K562 (cell line): ENCODE measurements around the gene RIPOR1. TPM values are rescaled to one million over a fixed set of nuclear protein-coding genes. Genes with fewer than 3 reads are reported as not detected.
A peak's percentile ranks its signal among the peaks of the same experiment; 100 is the strongest.

Source experiments
- ATAC-seq: fragments of 200-7000 bp; cut with Tn5 transposase; 3 replicates; pipeline ENCODE4 v1.9.1; 2020; ENCODE audit warnings: moderate library complexity
- BruUV-seq: library from RNA; stranded (reverse); fragments of 400-500 nt; replicated peaks from 2 replicates; lab custom pipeline; 2021; lab: Mats Ljungman, UMichigan
- CTCF ChIA-PET: fragments of 300-600 bp; formaldehyde crosslinking; extraction: SDS; loops from one replicate; lab custom pipeline; 2021; ENCODE audit warnings: low intra/inter-chr PET ratio; lab: Yijun Ruan, JAX
- POLR2A ChIA-PET: fragments of 300-600, 350-650 bp; sonication (Branson Sonifier 250); formaldehyde crosslinking; extraction: SDS; loops from one replicate; lab custom pipeline; 2021; ENCODE audit warnings: antibody characterized with exemption, inconsistent platforms; lab: Yijun Ruan, JAX
- DNase-seq, 4 experiments: peaks; one replicate each; pipeline versions ENCODE4 v3.0.0 to v3.0.0-alpha.2; 2011 to 2018; ENCODE audit warnings: low spot score in 3 of 4, mixed read lengths in 3 of 4; ENCODE audit errors: extremely low read depth in 1 of 4
- FAIRE-seq: peaks from 2 replicates; lab custom pipeline; 2011; peaks lifted over from hg19 to GRCh38; lab: Jason Lieb, UNC
- H2AFZ ChIP-seq: 2 replicates; pipeline ENCODE4 v1.6.0; 2011; ENCODE audit warnings: low read depth, low read length, control low read depth, inconsistent platforms
- H3K27ac ChIP-seq: fragments of 200-600 bp; 3 replicates; pipeline ENCODE4 v1.8.0; 2011; ENCODE audit warnings: low read depth, mild to moderate bottlenecking, control low read depth, inconsistent platforms, low read length, moderate library complexity, mixed read lengths; ENCODE audit errors: extremely low read depth
- H3K27me3 ChIP-seq, 2 experiments: fragments of 300-600 bp in 1 of 2; 2 replicates in 1 of 2; 3 replicates in 1 of 2; pipeline versions ENCODE4 v1.6.0 to v1.8.0; 2011; ENCODE audit warnings: inconsistent platforms in 2 of 2, low read length in 2 of 2, mild to moderate bottlenecking in 1 of 2, mixed read lengths in 1 of 2, moderate library complexity in 1 of 2; ENCODE audit not compliant: control insufficient read depth in 2 of 2, insufficient read depth in 2 of 2
- H3K36me3 ChIP-seq: fragments of 300-600 bp; 3 replicates; pipeline ENCODE4 v1.8.0; 2011; ENCODE audit warnings: mild to moderate bottlenecking, low read length, inconsistent platforms; ENCODE audit not compliant: control insufficient read depth, insufficient read depth
- H3K4me1 ChIP-seq, 2 experiments: fragments of 200-600 bp in 1 of 2; replicated peaks in 1 of 2; 2 replicates in 1 of 2; 3 replicates in 1 of 2; pipeline versions ENCODE4 v1.5.1 to v1.8.0; 2011; ENCODE audit warnings: inconsistent platforms in 2 of 2, low read length in 2 of 2, mild to moderate bottlenecking in 1 of 2, mixed read lengths in 1 of 2, moderate library complexity in 1 of 2; ENCODE audit not compliant: control insufficient read depth in 2 of 2, insufficient read depth in 2 of 2
- H3K4me2 ChIP-seq: 2 replicates; pipeline ENCODE4 v1.6.1; 2011; ENCODE audit warnings: low read length, control low read depth, inconsistent platforms, mixed read lengths; ENCODE audit not compliant: insufficient read depth
- H3K4me3 ChIP-seq: fragments of 200-600 bp; sonication (generic), shearing (Covaris generic); 2 replicates; pipeline ENCODE4 v1.5.1; 2016; ENCODE audit warnings: control low read depth, inconsistent platforms
- H3K79me2 ChIP-seq: fragments of 200-600 bp; 3 replicates; pipeline ENCODE4 v1.8.0; 2011; ENCODE audit warnings: low read length, inconsistent platforms; ENCODE audit not compliant: control insufficient read depth, insufficient read depth
- H3K9ac ChIP-seq, 2 experiments: 2 replicates each; pipeline versions ENCODE4 v1.6.0 to v1.6.1; 2011; ENCODE audit warnings: low read depth in 2 of 2, low read length in 2 of 2, control low read depth in 1 of 2, inconsistent platforms in 1 of 2, mild to moderate bottlenecking in 1 of 2, mixed read lengths in 1 of 2; ENCODE audit not compliant: insufficient read depth in 1 of 2
- H3K9me1 ChIP-seq: one replicate; pipeline ENCODE4 v1.6.0; 2011; ENCODE audit warnings: inconsistent platforms, mild to moderate bottlenecking, low read length, moderate library complexity; ENCODE audit not compliant: control insufficient read depth, insufficient read depth
- H3K9me3 ChIP-seq: replicated peaks from 2 replicates; pipeline ENCODE4 v1.5.1; 2011; ENCODE audit warnings: low read depth, low read length, inconsistent platforms; ENCODE audit not compliant: control insufficient read depth, insufficient read depth
- H4K20me1 ChIP-seq: replicated peaks from 2 replicates; pipeline ENCODE4 v1.6.1; 2011; ENCODE audit warnings: low read length, inconsistent platforms, mixed read lengths; ENCODE audit not compliant: control insufficient read depth, insufficient read depth
- FOXA3 ChIP-seq, 2 experiments: fragments of 450-650 bp in 1 of 2; sonication (generic) in 1 of 2; formaldehyde crosslinking; IDR thresholded peaks in 1 of 2; conservative IDR thresholded peaks in 1 of 2; 2 replicates each; pipeline versions ENCODE4 v1.4.0 to v1.8.0; 2020 to 2022; ENCODE audit warnings: mild to moderate bottlenecking in 2 of 2, missing genetic modification reagents in 1 of 2
- POLR2G ChIP-seq: fragments of 200-400 bp; formaldehyde crosslinking; IDR thresholded peaks from 2 replicates; pipeline ENCODE4 v1.6.1; 2017; ENCODE audit warnings: low read depth, mild to moderate bottlenecking, antibody characterized with exemption, low read length, moderate library complexity
- SMARCA5 ChIP-seq: fragments of 450-650 bp; IDR thresholded peaks from 2 replicates; pipeline ENCODE4 v1.6.1; 2016
- WGBS: fragments of 100-300 bp; shearing (Covaris generic); methylation state at CpG from one replicate; pipeline ENCODE4 v1.1.6; 2016; ENCODE audit warnings: low coverage, mixed read lengths; ENCODE audit not compliant: insufficient coverage; ENCODE audit errors: missing lambda C conversion rate; 5-methylcytosine and 5-hydroxymethylcytosine counted together
- in situ Hi-C: fragments of 300-500 bp; cut with MboI; formaldehyde crosslinking; loops from 4 replicates; pipeline ENCODE4 v1.15.0; 2018; ENCODE audit warnings: inconsistent platforms, mixed read lengths
- intact Hi-C: fragments of 100-400 bp; cut with micrococcal nuclease; formaldehyde crosslinking; loops from 2 replicates; pipeline ENCODE4 v1.14.2; 2022
- polyA plus RNA-seq, 8 experiments: library from polyadenylated mRNA; depleted of rRNA in 4 of 8; stranded (reverse) in 5 of 8; unstranded in 3 of 8; fragments of >200 nt; fragmentation: Nextera tagmentation in 2 of 8; fragmentation: Illumina TruSeq in 1 of 8; extraction: Ambion mirVana in 2 of 8; extraction: Trizol in 1 of 8; gene quantifications; 2 replicates each; pipeline versions ENCODE4 v1.2.1 to v1.2.3, GENCODE V29; 2011 to 2014; ENCODE audit warnings: inconsistent platforms in 1 of 8, missing spikeins in 1 of 8
- total RNA-seq, 7 experiments: library from RNA; depleted of rRNA in 6 of 7; stranded (reverse); fragments of >200 nt in 6 of 7; fragmentation: Illumina TruSeq in 2 of 7; extraction: Trizol in 2 of 7; gene quantifications; 2 replicates each; pipeline versions ENCODE4 v1.2.1 to v1.2.3, GENCODE V29; 2011 to 2021; ENCODE audit warnings: low replicate concordance in 1 of 7

The RIPOR1 gene
- total and polyA plus RNA-seq, 9 of the 15 experiments (the other 6 are each of a cell fraction or from before 2014, with no cell fraction given) = 0.36 to 31.1 (median 3.0) TPM

- peak; percentile 54; the same call in 1 of the 2 replicates for TF ChIP-seq POLR2G
- no peak for TF ChIP-seq SMARCA5
- TF ChIP-seq FOXA3 (CRISPR knock-in tag; conservative IDR thresholded peaks at IDR 0.05 in 1 of 2, IDR thresholded peaks at IDR 0.05 in 1 of 2) = peak in 1 of 2 experiments; percentile 73; a peak in 1 of 4 replicates
- Histone ChIP-seq H3K79me2 (no peaks in the 10 kb centered on the region; the same call in 2 of the 3 replicates), H3K9me3 (no peaks in the 10 kb centered on the region), H2AFZ (no peak overlapping the region), H3K27ac (no peak overlapping the region), H3K4me3 (no peak overlapping the region), H3K27me3 (no peaks in the 10 kb centered on the region), H3K4me2 (no peak overlapping the region), H4K20me1 (peaks cover 5% of the 10 kb centered on the region; the same call in 1 of the 2 replicates), H3K4me1 (peaks cover 0 to 38% of the 10 kb centered on the region in 2 experiments; a peak in 2 of 5 replicates), H3K9me1 (no peaks in the 10 kb centered on the region), H3K9ac (peak overlapping the region in 1 of 2 experiments; percentile 81; a peak in 2 of 4 replicates), H3K36me3 (peaks cover 42% of the 10 kb centered on the region; the same call in 1 of the 3 replicates)
- in situ Hi-C loops (no loop called here), intact Hi-C loops (no loop called here)
- ATAC-seq = no peak
- 79% methylated on average over 13 of the region's 14 CpGs for WGBS
- no TSS peak for BruUV-seq
- ChIA-PET CTCF (no interaction called here), POLR2A (interaction anchor here (0.5 to 1.2 kb wide), 7 partner anchors 8 to 649 kb away, joined by 3 to 4 read pairs (median 3); no protein-coding TSS in a partner anchor)
- no peak for FAIRE-seq
- no peak for DNase-seq
Observed at GRCh38 chr16:67541391-67542263, 13.0 kb downstream of the RIPOR1 start.
